Liver (tissue), 9 donors: ENCODE results near the gene JAG2. TPM values are rescaled to one million over a fixed set of nuclear protein-coding genes. Genes with fewer than 3 reads are reported as not detected.

Source experiments
- DNase-seq: peaks from one replicate; pipeline ENCODE4 v3.0.0-alpha.2; 2017; ENCODE audit warnings: low spot score
- H3K27ac ChIP-seq, 2 donors: one replicate each; pipeline ENCODE4 v1.7.0; 2013; ENCODE audit warnings: inconsistent platforms in 2 of 2, low read length in 2 of 2, control low read depth in 1 of 2, low read depth in 1 of 2, mild to moderate bottlenecking in 1 of 2
- H3K27me3 ChIP-seq, 4 donors: one replicate each; pipeline versions ENCODE4 v1.6.1 to v1.7.0; 2013; ENCODE audit warnings: low read length in 3 of 4, inconsistent platforms in 1 of 4, mild to moderate bottlenecking in 1 of 4, moderate library complexity in 1 of 4; ENCODE audit not compliant: control insufficient read depth in 4 of 4, insufficient read depth in 4 of 4
- H3K36me3 ChIP-seq, 4 donors: one replicate each; pipeline versions ENCODE4 v1.6.1 to v1.7.0; 2013; ENCODE audit warnings: low read length in 3 of 4, mild to moderate bottlenecking in 3 of 4, low read depth in 1 of 4, moderate library complexity in 1 of 4; ENCODE audit not compliant: control insufficient read depth in 4 of 4, insufficient read depth in 3 of 4
- H3K4me1 ChIP-seq, 4 donors: one replicate each; pipeline versions ENCODE4 v1.6.1 to v1.7.0; 2013; ENCODE audit warnings: low read length in 3 of 4, mild to moderate bottlenecking in 3 of 4, moderate library complexity in 1 of 4; ENCODE audit not compliant: control insufficient read depth in 4 of 4, insufficient read depth in 4 of 4
- H3K4me3 ChIP-seq, 3 donors: one replicate each; pipeline versions ENCODE4 v1.6.1 to v1.7.0; 2013; ENCODE audit warnings: low read length in 3 of 3, control low read depth in 1 of 3, low read depth in 1 of 3, mild to moderate bottlenecking in 1 of 3
- H3K9ac ChIP-seq, 2 donors: one replicate each; pipeline ENCODE4 v1.7.0; 2013; ENCODE audit warnings: low read length in 2 of 2, mild to moderate bottlenecking in 2 of 2, moderate library complexity in 2 of 2, control low read depth in 1 of 2, low read depth in 1 of 2
- H3K9me3 ChIP-seq, 4 donors: one replicate each; pipeline versions ENCODE4 v1.6.1 to v1.7.0; 2013; ENCODE audit warnings: low read length in 3 of 4; ENCODE audit not compliant: control insufficient read depth in 4 of 4
- EGR1 ChIP-seq, 2 donors: IDR thresholded peaks; 2 replicates each; pipeline ENCODE4 v1.6.1; 2016 to 2018; ENCODE audit warnings: antibody characterized with exemption in 2 of 2, low read depth in 2 of 2
- FOXA1 ChIP-seq: IDR thresholded peaks from 2 replicates; pipeline ENCODE4 v1.6.1; 2016; ENCODE audit warnings: antibody characterized with exemption
- FOXA2 ChIP-seq: IDR thresholded peaks from 2 replicates; pipeline ENCODE4 v1.6.1; 2016; ENCODE audit warnings: antibody characterized with exemption
- GABPA ChIP-seq, 2 donors: IDR thresholded peaks in 1 of 2; conservative IDR thresholded peaks in 1 of 2; 2 replicates each; pipeline ENCODE4 v1.6.1; 2016; ENCODE audit warnings: antibody characterized with exemption in 2 of 2, mild to moderate bottlenecking in 1 of 2, moderate library complexity in 1 of 2
- HNF4A ChIP-seq, 2 donors: conservative IDR thresholded peaks; 2 replicates each; pipeline ENCODE4 v1.6.1; 2016; ENCODE audit warnings: antibody characterized with exemption in 2 of 2, mild to moderate bottlenecking in 2 of 2
- HNF4G ChIP-seq: IDR thresholded peaks from 2 replicates; pipeline ENCODE4 v1.6.1; 2016; ENCODE audit warnings: antibody characterized with exemption
- NR2F2 ChIP-seq: IDR thresholded peaks from 2 replicates; pipeline ENCODE4 v1.6.1; 2016; ENCODE audit warnings: antibody characterized with exemption
- RAD21 ChIP-seq, 2 donors: IDR thresholded peaks; 2 replicates each; pipeline ENCODE4 v1.6.1; 2016; ENCODE audit warnings: antibody characterized with exemption in 2 of 2, mild to moderate bottlenecking in 2 of 2
- TAF1 ChIP-seq: conservative IDR thresholded peaks from 2 replicates; pipeline ENCODE4 v1.6.1; 2016; ENCODE audit warnings: antibody characterized with exemption, mild to moderate bottlenecking
- YY1 ChIP-seq: IDR thresholded peaks from 2 replicates; pipeline ENCODE4 v1.6.1; 2016; ENCODE audit warnings: antibody characterized with exemption, mild to moderate bottlenecking
- WGBS: extraction: QIAGEN DNeasy Blood & Tissue Kit; methylation state at CpG from one replicate; pipeline ENCODE4 v1.1.7; 2013; 5-methylcytosine and 5-hydroxymethylcytosine counted together
- polyA plus RNA-seq, 2 donors: library from polyadenylated mRNA; stranded (reverse) in 1 of 2; unstranded in 1 of 2; fragments of 200-250 nt in 1 of 2; fragments of >200 nt in 1 of 2; fragmentation: Nextera tagmentation in 1 of 2; extraction: Ambion mirVana in 1 of 2; gene quantifications; one replicate each; pipeline versions ENCODE4 v1.2.1 to v1.2.3, GENCODE V29; 2013 to 2015
- total RNA-seq, 2 donors: library from RNA; depleted of rRNA; stranded (reverse); fragments of >200 nt; gene quantifications; one replicate each; pipeline ENCODE4 v1.2.3, GENCODE V29; 2014
- TF ChIP-seq, protein P1 (sequence below): IDR thresholded peaks from 2 replicates; pipeline ENCODE4 v1.6.1; 2016; ENCODE audit warnings: antibody characterized with exemption, mild to moderate bottlenecking
- TF ChIP-seq, protein P2 (sequence below): IDR thresholded peaks from 2 replicates; pipeline ENCODE4 v1.6.1; 2016; ENCODE audit warnings: antibody characterized with exemption
- TF ChIP-seq, protein P3 (sequence below): IDR thresholded peaks from 2 replicates; pipeline ENCODE4 v1.6.1; 2016; ENCODE audit warnings: antibody characterized with exemption
- donor health status: healthy.
- donor health status: healthy.
- donor health status: healthy.
- donor health status: healthy.
- donor health status: healthy.

The JAG2 gene
- total and polyA plus RNA-seq, 4 donors = 0.24 to 1.0 (median 0.54) TPM

DNA sequence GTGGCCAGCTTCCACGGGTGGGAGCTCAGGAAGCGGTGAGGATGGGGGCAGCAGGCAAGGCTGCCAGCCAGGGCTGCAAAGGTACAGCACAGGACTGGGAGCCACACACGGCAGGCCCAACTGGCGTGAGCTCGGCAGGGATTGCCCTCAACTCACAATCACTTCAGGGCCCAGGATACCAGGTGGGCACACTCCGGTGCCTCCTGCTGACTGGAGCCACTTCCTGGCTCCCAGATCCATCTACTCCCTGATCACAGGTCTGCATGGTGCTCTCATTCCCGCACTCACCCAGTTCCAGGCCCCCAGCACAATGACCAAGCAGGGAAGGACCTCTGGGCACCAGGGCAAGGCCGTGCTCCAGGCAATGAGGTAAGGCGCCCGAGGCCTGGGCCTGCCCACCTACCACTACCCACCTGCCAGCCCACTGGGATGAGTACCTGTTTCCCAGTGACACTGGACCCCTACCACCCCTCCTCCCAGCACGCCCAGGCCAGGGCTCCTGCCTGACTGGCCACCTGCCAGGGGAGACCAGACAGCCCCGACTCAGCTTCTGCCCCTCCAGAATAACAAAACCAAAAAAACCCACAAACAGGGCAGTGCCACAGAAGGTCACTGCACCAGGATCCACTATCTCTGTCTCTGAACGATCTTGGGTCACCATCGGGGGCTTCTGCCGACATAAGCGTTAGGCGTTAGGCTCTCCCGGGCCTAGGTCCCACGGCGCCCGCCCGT, 1.8 kb downstream of the JAG2 start:
- no peak for DNase-seq
- H3K36me3 ChIP-seq = no peaks in the 10 kb centered on the region
- H3K9me3 ChIP-seq = no peaks in the 10 kb centered on the region
- no peak overlapping the region for H3K27ac ChIP-seq
- no peak overlapping the region for H3K9ac ChIP-seq
- peaks cover 0 to 12% (median 11%) of the 10 kb centered on the region in 4 donors for H3K4me1 ChIP-seq
- H3K27me3 ChIP-seq = peaks cover 0 to 3% (median 0%) of the 10 kb centered on the region in 4 donors
- WGBS = 64% methylated on average over 22 of the region's 22 CpGs
- TF ChIP-seq HNF4G = no peak
- TF ChIP-seq RAD21 (IDR thresholded peaks at IDR 0.05) = no peak
- no peak for TF ChIP-seq HNF4A (conservative IDR thresholded peaks at IDR 0.05)
- TF ChIP-seq, protein P1, sequence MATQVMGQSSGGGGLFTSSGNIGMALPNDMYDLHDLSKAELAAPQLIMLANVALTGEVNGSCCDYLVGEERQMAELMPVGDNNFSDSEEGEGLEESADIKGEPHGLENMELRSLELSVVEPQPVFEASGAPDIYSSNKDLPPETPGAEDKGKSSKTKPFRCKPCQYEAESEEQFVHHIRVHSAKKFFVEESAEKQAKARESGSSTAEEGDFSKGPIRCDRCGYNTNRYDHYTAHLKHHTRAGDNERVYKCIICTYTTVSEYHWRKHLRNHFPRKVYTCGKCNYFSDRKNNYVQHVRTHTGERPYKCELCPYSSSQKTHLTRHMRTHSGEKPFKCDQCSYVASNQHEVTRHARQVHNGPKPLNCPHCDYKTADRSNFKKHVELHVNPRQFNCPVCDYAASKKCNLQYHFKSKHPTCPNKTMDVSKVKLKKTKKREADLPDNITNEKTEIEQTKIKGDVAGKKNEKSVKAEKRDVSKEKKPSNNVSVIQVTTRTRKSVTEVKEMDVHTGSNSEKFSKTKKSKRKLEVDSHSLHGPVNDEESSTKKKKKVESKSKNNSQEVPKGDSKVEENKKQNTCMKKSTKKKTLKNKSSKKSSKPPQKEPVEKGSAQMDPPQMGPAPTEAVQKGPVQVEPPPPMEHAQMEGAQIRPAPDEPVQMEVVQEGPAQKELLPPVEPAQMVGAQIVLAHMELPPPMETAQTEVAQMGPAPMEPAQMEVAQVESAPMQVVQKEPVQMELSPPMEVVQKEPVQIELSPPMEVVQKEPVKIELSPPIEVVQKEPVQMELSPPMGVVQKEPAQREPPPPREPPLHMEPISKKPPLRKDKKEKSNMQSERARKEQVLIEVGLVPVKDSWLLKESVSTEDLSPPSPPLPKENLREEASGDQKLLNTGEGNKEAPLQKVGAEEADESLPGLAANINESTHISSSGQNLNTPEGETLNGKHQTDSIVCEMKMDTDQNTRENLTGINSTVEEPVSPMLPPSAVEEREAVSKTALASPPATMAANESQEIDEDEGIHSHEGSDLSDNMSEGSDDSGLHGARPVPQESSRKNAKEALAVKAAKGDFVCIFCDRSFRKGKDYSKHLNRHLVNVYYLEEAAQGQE = no peak
- no peak for TF ChIP-seq GABPA (IDR thresholded peaks at IDR 0.05 in 1 of 2, conservative IDR thresholded peaks at IDR 0.05 in 1 of 2)
- TF ChIP-seq NR2F2 = no peak
- no peak for TF ChIP-seq FOXA2
- no peak for TF ChIP-seq TAF1
- no peak for TF ChIP-seq FOXA1
- no peak for TF ChIP-seq YY1
- no peak overlapping the region for H3K4me3 ChIP-seq

- no peak for DNase-seq
- Histone ChIP-seq H3K9me3 (no peaks in the 10 kb centered on the region), H3K4me1 (peaks cover 0 to 12% (median 9%) of the 10 kb centered on the region in 4 donors), H3K27ac (no peak overlapping the region), H3K27me3 (peaks cover 0 to 3% (median 0%) of the 10 kb centered on the region in 4 donors), H3K36me3 (no peaks in the 10 kb centered on the region), H3K9ac (no peak overlapping the region), H3K4me3 (no peak overlapping the region)
- 91% methylated on average over 32 of the region's 32 CpGs for WGBS
- TF ChIP-seq, protein P2, sequence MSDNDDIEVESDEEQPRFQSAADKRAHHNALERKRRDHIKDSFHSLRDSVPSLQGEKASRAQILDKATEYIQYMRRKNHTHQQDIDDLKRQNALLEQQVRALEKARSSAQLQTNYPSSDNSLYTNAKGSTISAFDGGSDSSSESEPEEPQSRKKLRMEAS = no peak
- TF ChIP-seq FOXA2 = no peak
- TF ChIP-seq, protein P3, sequence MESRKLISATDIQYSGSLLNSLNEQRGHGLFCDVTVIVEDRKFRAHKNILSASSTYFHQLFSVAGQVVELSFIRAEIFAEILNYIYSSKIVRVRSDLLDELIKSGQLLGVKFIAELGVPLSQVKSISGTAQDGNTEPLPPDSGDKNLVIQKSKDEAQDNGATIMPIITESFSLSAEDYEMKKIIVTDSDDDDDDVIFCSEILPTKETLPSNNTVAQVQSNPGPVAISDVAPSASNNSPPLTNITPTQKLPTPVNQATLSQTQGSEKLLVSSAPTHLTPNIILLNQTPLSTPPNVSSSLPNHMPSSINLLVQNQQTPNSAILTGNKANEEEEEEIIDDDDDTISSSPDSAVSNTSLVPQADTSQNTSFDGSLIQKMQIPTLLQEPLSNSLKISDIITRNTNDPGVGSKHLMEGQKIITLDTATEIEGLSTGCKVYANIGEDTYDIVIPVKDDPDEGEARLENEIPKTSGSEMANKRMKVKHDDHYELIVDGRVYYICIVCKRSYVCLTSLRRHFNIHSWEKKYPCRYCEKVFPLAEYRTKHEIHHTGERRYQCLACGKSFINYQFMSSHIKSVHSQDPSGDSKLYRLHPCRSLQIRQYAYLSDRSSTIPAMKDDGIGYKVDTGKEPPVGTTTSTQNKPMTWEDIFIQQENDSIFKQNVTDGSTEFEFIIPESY = no peak
- TF ChIP-seq FOXA1 = no peak
- TF ChIP-seq RAD21 (IDR thresholded peaks at IDR 0.05) = no peak
- TF ChIP-seq EGR1 (IDR thresholded peaks at IDR 0.05; ENCODE audit: low read depth in 2 of 2) = no peak
Observed at GRCh38 chr14:105165761-105166485, 2.7 kb downstream of the JAG2 start.
